PC-3 (cell line): ENCODE measurements around the gene ZNF79. TPM values are rescaled to one million over a fixed set of nuclear protein-coding genes. Genes with fewer than 3 reads are reported as not detected.

Source experiments
- ATAC-seq: fragments of 200-7000 bp; cut with Tn5 transposase; 2 replicates; pipeline ENCODE4 v1.9.1; 2020; ENCODE audit warnings: mild to moderate bottlenecking, moderate library complexity
- BruUV-seq: library from RNA; stranded (reverse); fragments of 400-500 nt; replicated peaks from 2 replicates; lab custom pipeline; 2021; lab: Mats Ljungman, UMichigan
- CTCF ChIA-PET: fragments of 300-600 bp; sonication (Branson Sonifier 250); formaldehyde crosslinking; loops from one replicate; lab custom pipeline; 2022; ENCODE audit warnings: antibody characterized with exemption; lab: Charles Lee
- POLR2A ChIA-PET: fragments of 300-600 bp; sonication (Branson Sonifier 250); formaldehyde crosslinking; loops from one replicate; lab custom pipeline; 2022; ENCODE audit warnings: antibody characterized with exemption; ENCODE audit not compliant: unreplicated experiment; lab: Charles Lee
- DNase-seq: peaks from one replicate; pipeline ENCODE4 v3.0.0-alpha.2; 2015
- H2AFZ ChIP-seq: fragments of 300-600 bp; sonication (generic); 2 replicates; pipeline ENCODE4 v1.6.0; 2016; ENCODE audit warnings: antibody characterized with exemption, low read length
- H3F3A ChIP-seq: fragments of 300-600 bp; sonication (generic); one replicate; pipeline ENCODE4 v1.6.0; 2017; ENCODE audit warnings: antibody characterized with exemption, low read length, control low read depth, mild to moderate bottlenecking; ENCODE audit not compliant: unreplicated experiment
- H3K27ac ChIP-seq: fragments of 300-600 bp; sonication (generic); 2 replicates; pipeline ENCODE4 v1.5.1; 2016; ENCODE audit warnings: mild to moderate bottlenecking, low read length
- H3K27me3 ChIP-seq: fragments of 300-600 bp; sonication (generic); 2 replicates; pipeline ENCODE4 v1.6.1; 2016; ENCODE audit warnings: low read length, mixed read lengths
- H3K36me3 ChIP-seq: fragments of 300-600 bp; sonication (generic); 2 replicates; pipeline ENCODE4 v1.6.1; 2016; ENCODE audit warnings: low read depth, mixed run types, low read length, mixed read lengths
- H3K4me1 ChIP-seq: fragments of 300-600 bp; sonication (generic); 2 replicates; pipeline ENCODE4 v1.5.1; 2016; ENCODE audit warnings: low read length; ENCODE audit not compliant: insufficient read depth
- H3K4me2 ChIP-seq: fragments of 300-600 bp; sonication (generic); 2 replicates; pipeline ENCODE4 v1.6.0; 2016; ENCODE audit warnings: low read length
- H3K4me3 ChIP-seq: fragments of 300-600 bp; sonication (generic); 2 replicates; pipeline ENCODE4 v1.5.1; 2016; ENCODE audit warnings: mild to moderate bottlenecking, low read length, mixed read lengths
- H3K79me2 ChIP-seq: fragments of 300-600 bp; sonication (generic); 2 replicates; pipeline ENCODE4 v1.6.1; 2017; ENCODE audit warnings: low read length, mixed read lengths
- H3K9ac ChIP-seq: fragments of 300-600 bp; sonication (generic); 2 replicates; pipeline ENCODE4 v1.6.0; 2016; ENCODE audit warnings: mild to moderate bottlenecking, low read length
- H3K9me2 ChIP-seq: fragments of 300-600 bp; sonication (generic); replicated peaks from 2 replicates; pipeline ENCODE4 v1.6.1; 2016; ENCODE audit warnings: mixed run types, low read length, mixed read lengths
- H3K9me3 ChIP-seq: fragments of 300-600 bp; sonication (generic); 2 replicates; pipeline ENCODE4 v1.6.1; 2016; ENCODE audit warnings: low read length, mixed read lengths
- H4K20me1 ChIP-seq: fragments of 300-600 bp; sonication (generic); 2 replicates; pipeline ENCODE4 v1.6.1; 2016; ENCODE audit warnings: low read length, mixed read lengths
- EZH2 ChIP-seq: fragments of 300-600 bp; sonication (generic); IDR thresholded peaks from one replicate; pipeline ENCODE4 v1.6.1; 2017; ENCODE audit warnings: antibody characterized with exemption, mild to moderate bottlenecking, low read length; ENCODE audit not compliant: unreplicated experiment
- EZH2phosphoT487 ChIP-seq: fragments of 300-600 bp; sonication (generic); IDR thresholded peaks from 2 replicates; pipeline ENCODE4 v1.6.1; 2018; ENCODE audit warnings: mild to moderate bottlenecking, antibody characterized with exemption, low read length, borderline replicate concordance
- intact Hi-C: fragments of 100-400 bp; cut with micrococcal nuclease; formaldehyde crosslinking; loops from 2 replicates; pipeline ENCODE4 v1.9.0; 2023
- total RNA-seq: library from RNA; depleted of rRNA; stranded (reverse); fragments of >200 nt; gene quantifications from 2 replicates; pipeline ENCODE4 v1.2.3, GENCODE V29; 2014
- TF ChIP-seq, protein P1 (sequence below): fragments of 300-600 bp; sonication (generic); conservative IDR thresholded peaks from 2 replicates; pipeline ENCODE4 v1.5.1; 2017; ENCODE audit warnings: antibody characterized with exemption, low read depth, mild to moderate bottlenecking, low read length

ZNF79 gene
- total RNA-seq, 1 experiment from 2014 or later = 4.9 TPM

DNA sequence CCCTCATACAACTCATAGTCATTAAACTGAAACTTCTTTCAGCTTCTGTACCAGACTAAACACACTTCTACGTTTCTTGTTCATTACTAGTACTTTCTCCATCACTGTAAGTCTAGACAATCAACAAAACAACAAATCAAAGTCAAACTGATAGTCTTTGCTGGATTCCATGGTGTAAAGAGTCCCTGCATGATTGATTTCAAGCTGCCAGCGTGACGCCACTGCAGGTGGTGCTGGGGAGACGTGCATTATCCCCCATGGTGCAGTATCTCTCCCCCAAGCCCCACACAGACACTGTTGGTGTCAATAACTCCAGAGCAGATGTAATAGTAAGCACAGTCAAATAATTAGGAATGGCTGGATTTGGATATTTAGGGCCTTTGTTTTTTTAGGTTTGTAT, 37.9 kb upstream of the ZNF79 start:
- Histone ChIP-seq H3K9me3 (no peaks in the 10 kb centered on the region), H3K9ac (no peak overlapping the region), H4K20me1 (no peaks in the 10 kb centered on the region), H3K4me1 (peaks cover 16% of the 10 kb centered on the region), H3K9me2 (no peaks in the 10 kb centered on the region), H3F3A (no peaks in the 10 kb centered on the region), H3K79me2 (no peaks in the 10 kb centered on the region), H2AFZ (no peak overlapping the region), H3K27ac (no peak overlapping the region), H3K4me3 (no peak overlapping the region), H3K4me2 (no peak overlapping the region), H3K27me3 (no peaks in the 10 kb centered on the region), H3K36me3 (no peaks in the 10 kb centered on the region)
- BruUV-seq = no TSS peak
- DNase-seq (no peak), ATAC-seq (no peak)
- intact Hi-C loops = loop anchor here (10.0 kb wide), 1 partner anchor 51 kb away; no protein-coding TSS in a partner anchor
- TF ChIP-seq EZH2phosphoT487 (no peak), EZH2 (no peak)
- TF ChIP-seq, protein P1, sequence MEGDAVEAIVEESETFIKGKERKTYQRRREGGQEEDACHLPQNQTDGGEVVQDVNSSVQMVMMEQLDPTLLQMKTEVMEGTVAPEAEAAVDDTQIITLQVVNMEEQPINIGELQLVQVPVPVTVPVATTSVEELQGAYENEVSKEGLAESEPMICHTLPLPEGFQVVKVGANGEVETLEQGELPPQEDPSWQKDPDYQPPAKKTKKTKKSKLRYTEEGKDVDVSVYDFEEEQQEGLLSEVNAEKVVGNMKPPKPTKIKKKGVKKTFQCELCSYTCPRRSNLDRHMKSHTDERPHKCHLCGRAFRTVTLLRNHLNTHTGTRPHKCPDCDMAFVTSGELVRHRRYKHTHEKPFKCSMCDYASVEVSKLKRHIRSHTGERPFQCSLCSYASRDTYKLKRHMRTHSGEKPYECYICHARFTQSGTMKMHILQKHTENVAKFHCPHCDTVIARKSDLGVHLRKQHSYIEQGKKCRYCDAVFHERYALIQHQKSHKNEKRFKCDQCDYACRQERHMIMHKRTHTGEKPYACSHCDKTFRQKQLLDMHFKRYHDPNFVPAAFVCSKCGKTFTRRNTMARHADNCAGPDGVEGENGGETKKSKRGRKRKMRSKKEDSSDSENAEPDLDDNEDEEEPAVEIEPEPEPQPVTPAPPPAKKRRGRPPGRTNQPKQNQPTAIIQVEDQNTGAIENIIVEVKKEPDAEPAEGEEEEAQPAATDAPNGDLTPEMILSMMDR = no peak
- ChIA-PET CTCF (no interaction called here), POLR2A (no interaction called here)

DNA sequence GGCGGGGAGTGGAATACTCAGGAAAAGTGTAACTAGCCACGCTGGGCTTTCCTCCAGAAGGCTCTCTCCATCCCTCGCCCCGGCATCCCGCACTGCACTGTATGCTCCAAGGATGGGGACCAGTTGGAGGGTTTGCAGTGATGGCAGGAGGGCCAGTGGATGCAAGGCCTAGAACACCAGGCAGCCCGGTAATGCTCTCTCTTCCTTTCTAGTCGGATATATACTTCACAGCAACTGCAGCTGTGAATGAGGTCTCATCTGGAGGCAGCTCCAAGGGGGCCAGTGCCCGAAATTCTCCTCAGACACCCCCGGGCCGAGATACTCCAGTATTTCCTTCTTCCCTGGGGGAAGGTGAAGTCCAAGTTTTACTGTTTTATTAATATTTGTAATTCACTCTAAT, 37.2 kb upstream of the ZNF79 start:
- POLR2A ChIA-PET = no interaction called here
- DNase-seq = no peak
- H3K27ac ChIP-seq = no peak overlapping the region

More for the DNA sequence above, 37.2 kb upstream of the ZNF79 start:
- Histone ChIP-seq H3K4me3 (no peak overlapping the region), H3K36me3 (no peaks in the 10 kb centered on the region), H3K9me3 (no peaks in the 10 kb centered on the region), H3K4me2 (no peak overlapping the region), H3K79me2 (no peaks in the 10 kb centered on the region), H3K9ac (no peak overlapping the region), H3K27me3 (no peaks in the 10 kb centered on the region), H3K9me2 (no peaks in the 10 kb centered on the region), H3K4me1 (peaks cover 16% of the 10 kb centered on the region), H2AFZ (no peak overlapping the region), H3F3A (no peaks in the 10 kb centered on the region), H4K20me1 (no peaks in the 10 kb centered on the region)
- intact Hi-C loops = loop anchor here (10.0 kb wide), 1 partner anchor 52 kb away; no protein-coding TSS in a partner anchor
- no peak for ATAC-seq
- CTCF ChIA-PET = no interaction called here
- TF ChIP-seq, protein P1 = no peak
- no peak for TF ChIP-seq EZH2phosphoT487
- no peak for TF ChIP-seq EZH2
- no TSS peak for BruUV-seq
